GM19099 (cell line): ENCODE data around the gene CNTNAP2.

Experiments used
- POLR2A ChIP-seq: IDR thresholded peaks from 3 replicates; pipeline ENCODE4 v1.6.1; 2011; ENCODE audit warnings: low read depth; ENCODE audit not compliant: insufficient read length; ENCODE audit errors: extremely low read depth

CNTNAP2 gene

GRCh38 chr7:146414937-146415336 is 298.3 kb downstream of the CNTNAP2 start:
- TF ChIP-seq POLR2A: no peak

- TF ChIP-seq POLR2A: no peak
These were observed 300.6 kb downstream of the CNTNAP2 start for GRCh38 chr7:146417176-146417575.

GRCh38 chr7:146423446-146423845 is 306.8 kb downstream of the CNTNAP2 start:
- no peak for TF ChIP-seq POLR2A

GRCh38 chr7:146424084-146424483 is 307.5 kb downstream of the CNTNAP2 start:
- TF ChIP-seq POLR2A: no peak

- no peak for TF ChIP-seq POLR2A
These were observed 316.9 kb downstream of the CNTNAP2 start for GRCh38 chr7:146433501-146433900.

- TF ChIP-seq POLR2A: no peak
These were observed 326.5 kb downstream of the CNTNAP2 start for GRCh38 chr7:146443102-146443501.

- no peak for TF ChIP-seq POLR2A
These were observed 333.0 kb downstream of the CNTNAP2 start for GRCh38 chr7:146449625-146450024.

GRCh38 chr7:146455091-146455655 is 338.6 kb downstream of the CNTNAP2 start:
- TF ChIP-seq POLR2A: no peak

GRCh38 chr7:146479040-146479439 is 362.4 kb downstream of the CNTNAP2 start:
- TF ChIP-seq POLR2A: no peak

- TF ChIP-seq POLR2A: no peak
These were observed 369.9 kb downstream of the CNTNAP2 start for GRCh38 chr7:146486519-146486918.

GRCh38 chr7:146492017-146492416 is 375.4 kb downstream of the CNTNAP2 start:
- TF ChIP-seq POLR2A: no peak

GRCh38 chr7:146494952-146495596 is 378.5 kb downstream of the CNTNAP2 start:
- TF ChIP-seq POLR2A: no peak

GRCh38 chr7:146496657-146497056 is 380.1 kb downstream of the CNTNAP2 start:
- no peak for TF ChIP-seq POLR2A

- no peak for TF ChIP-seq POLR2A
These were observed 383.4 kb downstream of the CNTNAP2 start for GRCh38 chr7:146499970-146500369.

- TF ChIP-seq POLR2A: no peak
These were observed 387.2 kb downstream of the CNTNAP2 start for GRCh38 chr7:146503844-146504243.

- no peak for TF ChIP-seq POLR2A
These were observed 393.6 kb downstream of the CNTNAP2 start for GRCh38 chr7:146510088-146510680.
